Measurements from ENCODE around the gene C1R.

Gene C1R

GRCh38 chr12:7079826-7080125 is 12.5 kb downstream of the C1R start:
- TF ChIP-seq CTCF (IDR thresholded peaks at IDR 0.05; ENCODE audit: low read depth, low read length, missing control alignments), result no peak
- DNase-seq (ENCODE audit: low read depth), result no peak
- H3K4me3 ChIP-seq (ENCODE audit: low read depth, low read length), result no peak overlapping the region

- TF ChIP-seq CTCF (IDR thresholded peaks at IDR 0.05; ENCODE audit: low read depth, low read length, missing control alignments), result no peak
- H3K4me3 ChIP-seq (ENCODE audit: low read depth, low read length), result no peak overlapping the region
- no peak for DNase-seq (ENCODE audit: low read depth)
Measured at GRCh38 chr12:7078163-7078562, 14.1 kb downstream of the C1R start.

GRCh38 chr12:7076493-7076892 is 15.8 kb downstream of the C1R start:
- no peak for DNase-seq (ENCODE audit: low read depth)
- H3K4me3 ChIP-seq (ENCODE audit: low read depth, low read length), result no peak overlapping the region
- TF ChIP-seq CTCF (IDR thresholded peaks at IDR 0.05; ENCODE audit: low read depth, low read length, missing control alignments), result no peak

- no peak overlapping the region for H3K4me3 ChIP-seq (ENCODE audit: low read depth, low read length)
- no peak for DNase-seq (ENCODE audit: low read depth)
- TF ChIP-seq CTCF (IDR thresholded peaks at IDR 0.05; ENCODE audit: low read depth, low read length, missing control alignments), result no peak
Measured at GRCh38 chr12:7075939-7076338, 16.3 kb downstream of the C1R start.

GRCh38 chr12:7075518-7075917 is 16.7 kb downstream of the C1R start:
- H3K4me3 ChIP-seq (ENCODE audit: low read depth, low read length), result no peak overlapping the region
- no peak for DNase-seq (ENCODE audit: low read depth)

GRCh38 chr12:7073946-7074345 is 18.3 kb downstream of the C1R start:
- no peak for DNase-seq (ENCODE audit: low read depth)
- no peak for TF ChIP-seq CTCF (IDR thresholded peaks at IDR 0.05; ENCODE audit: low read depth, low read length, missing control alignments)
- no peak overlapping the region for H3K4me3 ChIP-seq (ENCODE audit: low read depth, low read length)

More at GRCh38 chr12:7075518-7075917, 16.7 kb downstream of the C1R start:
- TF ChIP-seq CTCF (IDR thresholded peaks at IDR 0.05; ENCODE audit: low read depth, low read length, missing control alignments), result no peak

- no peak for DNase-seq (ENCODE audit: low read depth)
- no peak overlapping the region for H3K4me3 ChIP-seq (ENCODE audit: low read depth, low read length)
- no peak for TF ChIP-seq CTCF (IDR thresholded peaks at IDR 0.05; ENCODE audit: low read depth, low read length, missing control alignments)
Measured at GRCh38 chr12:7072554-7072953, 19.7 kb downstream of the C1R start.

All from GM12864 (cell line).